WTC11 (cell line): ENCODE measurements around the gene L1TD1. TPM values are rescaled to one million over a fixed set of nuclear protein-coding genes. Genes with fewer than 3 reads are reported as not detected.

Source experiments
- ATAC-seq: fragments of 200-7000 bp; cut with Tn5 transposase; 2 replicates; pipeline ENCODE4 v1.10.0; 2021; ENCODE audit warnings: mild to moderate bottlenecking, moderate library complexity
- Bru-seq: library from RNA; stranded (reverse); fragments of 400-500 nt; gene quantifications from one replicate; lab custom pipeline; 2021; lab: Mats Ljungman, UMichigan
- CTCF ChIA-PET: fragments of 300-600 bp; sonication (Branson Sonifier 250); formaldehyde crosslinking; loops from one replicate; lab custom pipeline; 2021; ENCODE audit warnings: antibody characterized with exemption; lab: Charles Lee
- POLR2A ChIA-PET: fragments of 350-600 bp; sonication (Branson Sonifier 250); formaldehyde crosslinking; loops from one replicate; lab custom pipeline; 2021; ENCODE audit warnings: antibody characterized with exemption; lab: Charles Lee
- DNase-seq: peaks from one replicate; pipeline ENCODE4 v3.0.0; 2021; ENCODE audit warnings: low spot score
- H3K27ac Mint-ChIP-seq: 2 replicates; pipeline ENCODE4 v1.8.0; 2021; ENCODE audit warnings: mixed read lengths
- H3K27me3 Mint-ChIP-seq: 2 replicates; pipeline ENCODE4 v1.8.0; 2021; ENCODE audit warnings: low read depth, mild to moderate bottlenecking, moderate library complexity, mixed read lengths
- H3K36me3 Mint-ChIP-seq: 2 replicates; pipeline ENCODE4 v1.8.0; 2021; ENCODE audit warnings: mixed read lengths
- H3K4me1 Mint-ChIP-seq: 2 replicates; pipeline ENCODE4 v1.8.0; 2022; ENCODE audit warnings: mixed read lengths
- H3K4me3 Mint-ChIP-seq: 2 replicates; pipeline ENCODE4 v1.8.0; 2021; ENCODE audit warnings: mild to moderate bottlenecking, moderate library complexity, mixed read lengths
- H3K9me3 Mint-ChIP-seq: 2 replicates; pipeline ENCODE4 v1.8.0; 2021; ENCODE audit warnings: mixed read lengths
- CDX4 ChIP-seq: fragments of 250-450 bp; sonication (Bioruptor Pico); IDR thresholded peaks from 2 replicates; pipeline ENCODE4 v1.9.0; 2021; ENCODE audit warnings: moderate library complexity, mild to moderate bottlenecking, inconsistent platforms, borderline replicate concordance
- E2F1 ChIP-seq: sonication (generic); formaldehyde crosslinking; IDR thresholded peaks from 2 replicates; pipeline ENCODE4 v1.8.0; 2022; ENCODE audit warnings: mild to moderate bottlenecking, missing genetic modification reagents
- ELF4 ChIP-seq: sonication (generic); formaldehyde crosslinking; IDR thresholded peaks from 2 replicates; pipeline ENCODE4 v1.8.1; 2022; ENCODE audit warnings: low read depth, mild to moderate bottlenecking, moderate library complexity, missing genetic modification reagents
- ETV6 ChIP-seq: sonication (generic); formaldehyde crosslinking; IDR thresholded peaks from 2 replicates; pipeline ENCODE4 v1.8.1; 2022; ENCODE audit warnings: mild to moderate bottlenecking, missing genetic modification reagents
- GABPB1 ChIP-seq: sonication (generic); formaldehyde crosslinking; IDR thresholded peaks from 2 replicates; pipeline ENCODE4 v1.8.1; 2023; ENCODE audit warnings: mild to moderate bottlenecking, missing genetic modification reagents
- GRHL2 ChIP-seq: fragments of 250-450 bp; sonication (Bioruptor Pico); IDR thresholded peaks from 2 replicates; pipeline ENCODE4 v1.8.0; 2022; ENCODE audit warnings: mild to moderate bottlenecking, moderate library complexity; ENCODE audit not compliant: insufficient replicate concordance, severe bottlenecking
- GTF2I ChIP-seq: fragments of 250-450 bp; sonication (Bioruptor Pico); conservative IDR thresholded peaks from 2 replicates; pipeline ENCODE4 v1.4.0; 2021; ENCODE audit warnings: mild to moderate bottlenecking
- KAT7 ChIP-seq: sonication (generic); formaldehyde crosslinking; IDR thresholded peaks from 2 replicates; pipeline ENCODE4 v1.8.1; 2023; ENCODE audit warnings: missing genetic modification reagents, mild to moderate bottlenecking, borderline replicate concordance
- NFYB ChIP-seq: sonication (generic); formaldehyde crosslinking; conservative IDR thresholded peaks from 2 replicates; pipeline ENCODE4 v1.8.0; 2022; ENCODE audit warnings: low read depth, missing genetic modification reagents
- RELA ChIP-seq: sonication (generic); formaldehyde crosslinking; IDR thresholded peaks from 2 replicates; pipeline ENCODE4 v1.8.1; 2022; ENCODE audit warnings: missing genetic modification reagents, mild to moderate bottlenecking, borderline replicate concordance
- TCF7 ChIP-seq: sonication (generic); formaldehyde crosslinking; IDR thresholded peaks from 2 replicates; pipeline ENCODE4 v1.8.0; 2022; ENCODE audit warnings: mild to moderate bottlenecking, low read depth, missing genetic modification reagents, moderate library complexity
- ZNF232 ChIP-seq: sonication (generic); formaldehyde crosslinking; IDR thresholded peaks from 2 replicates; pipeline ENCODE4 v1.8.0; 2022; ENCODE audit warnings: mild to moderate bottlenecking, missing genetic modification reagents
- ZSCAN18 ChIP-seq: fragments of 250-450 bp; sonication (Bioruptor Pico); IDR thresholded peaks from 2 replicates; pipeline ENCODE4 v2.1.2; 2022; ENCODE audit warnings: mild to moderate bottlenecking, moderate library complexity
- long read RNA-seq, 3 experiments: library from RNA in 1 of 3; library from capped mRNA in 1 of 3; library from polyadenylated mRNA in 1 of 3; unstranded in 2 of 3; stranded (forward) in 1 of 3; transcript quantifications; one replicate each; pipeline ENCODE4 v2.0.0, GENCODE V29; 2021
- total RNA-seq: library from RNA; stranded (reverse); gene quantifications from 3 replicates; pipeline ENCODE4 v1.2.3, GENCODE V29; 2021
- TF ChIP-seq, protein P1 (sequence below): sonication (generic); formaldehyde crosslinking; IDR thresholded peaks from 2 replicates; pipeline ENCODE4 v1.8.0; 2022; ENCODE audit warnings: mild to moderate bottlenecking, missing genetic modification reagents
- TF ChIP-seq, protein P2 (sequence below): sonication (generic); formaldehyde crosslinking; IDR thresholded peaks from 2 replicates; pipeline ENCODE4 v1.8.1; 2022; ENCODE audit warnings: mild to moderate bottlenecking, moderate library complexity, missing genetic modification reagents
- TF ChIP-seq, protein P3 (sequence below): sonication (generic); formaldehyde crosslinking; IDR thresholded peaks from 2 replicates; pipeline ENCODE4 v1.8.0; 2022; ENCODE audit warnings: mild to moderate bottlenecking, missing genetic modification reagents
- TF ChIP-seq, protein P4 (sequence below): sonication (generic); formaldehyde crosslinking; IDR thresholded peaks from 2 replicates; pipeline ENCODE4 v1.8.0; 2022; ENCODE audit warnings: missing genetic modification reagents
- TF ChIP-seq, protein P5 (sequence below): sonication (generic); formaldehyde crosslinking; IDR thresholded peaks from 2 replicates; pipeline ENCODE4 v1.8.0; 2023; ENCODE audit warnings: missing genetic modification reagents

Gene L1TD1, protein sequence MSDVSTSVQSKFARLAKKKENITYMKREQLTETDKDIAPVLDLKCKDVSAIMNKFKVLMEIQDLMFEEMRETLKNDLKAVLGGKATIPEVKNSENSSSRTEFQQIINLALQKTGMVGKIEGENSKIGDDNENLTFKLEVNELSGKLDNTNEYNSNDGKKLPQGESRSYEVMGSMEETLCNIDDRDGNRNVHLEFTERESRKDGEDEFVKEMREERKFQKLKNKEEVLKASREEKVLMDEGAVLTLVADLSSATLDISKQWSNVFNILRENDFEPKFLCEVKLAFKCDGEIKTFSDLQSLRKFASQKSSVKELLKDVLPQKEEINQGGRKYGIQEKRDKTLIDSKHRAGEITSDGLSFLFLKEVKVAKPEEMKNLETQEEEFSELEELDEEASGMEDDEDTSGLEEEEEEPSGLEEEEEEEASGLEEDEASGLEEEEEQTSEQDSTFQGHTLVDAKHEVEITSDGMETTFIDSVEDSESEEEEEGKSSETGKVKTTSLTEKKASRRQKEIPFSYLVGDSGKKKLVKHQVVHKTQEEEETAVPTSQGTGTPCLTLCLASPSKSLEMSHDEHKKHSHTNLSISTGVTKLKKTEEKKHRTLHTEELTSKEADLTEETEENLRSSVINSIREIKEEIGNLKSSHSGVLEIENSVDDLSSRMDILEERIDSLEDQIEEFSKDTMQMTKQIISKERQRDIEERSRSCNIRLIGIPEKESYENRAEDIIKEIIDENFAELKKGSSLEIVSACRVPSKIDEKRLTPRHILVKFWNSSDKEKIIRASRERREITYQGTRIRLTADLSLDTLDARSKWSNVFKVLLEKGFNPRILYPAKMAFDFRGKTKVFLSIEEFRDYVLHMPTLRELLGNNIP
- total RNA-seq (296 to 319 TPM (median 303 TPM) in 3 replicates), Bru-seq, nascent RNA (percentile 100 among the genes with signal in this experiment)
- long read RNA-seq, experiment 1, transcript L1TD1-201 (4 exons, 3,849 nt): major isoform, 1,065 of 1,719 reads
- long read RNA-seq, experiment 1, partial matches to known transcripts: 296 of 1,719 reads
- long read RNA-seq, experiment 1, other reads (novel, unspliced or antisense): 358 of 1,719 reads
- long read RNA-seq, experiment 2, transcript L1TD1-201 (4 exons, 3,849 nt): major isoform, 106 of 709 reads
- long read RNA-seq, experiment 2, partial matches to known transcripts: 549 of 709 reads
- long read RNA-seq, experiment 2, other reads (novel, unspliced or antisense): 54 of 709 reads
- long read RNA-seq, experiment 3, transcript L1TD1-201 (4 exons, 3,849 nt): major isoform, 91 of 159 reads
- long read RNA-seq, experiment 3, partial matches to known transcripts: 51 of 159 reads
- long read RNA-seq, experiment 3, other reads (novel, unspliced or antisense): 17 of 159 reads

GRCh38 chr1:62194651-62195544 lies at the start of gene L1TD1:
L1TD1 (plus strand) TSS chr1:62194849; CDS start chr1:62206629, 11,780 bp downstream.
- CTCF ChIA-PET: no interaction called here
- Mint-ChIP-seq H3K27ac (peak within 1 kb of the TSS; percentile 97), H3K36me3 (peaks cover 44% of the 10 kb centered on the region), H3K27me3 (no peaks in the 10 kb centered on the region; the same call in 1 of the 2 replicates), H3K4me1 (peaks cover 46% of the 10 kb centered on the region), H3K4me3 (peak within 1 kb of the TSS; percentile 91), H3K9me3 (peaks cover 5% of the 10 kb centered on the region; the same call in 1 of the 2 replicates)
- ATAC-seq: peak; percentile 86
- POLR2A ChIA-PET: interaction anchor here (1.0 to 1.2 kb wide), 2 partner anchors 10 to 19 kb away, joined by 3 to 4 read pairs; no protein-coding TSS in a partner anchor
- peak; percentile 94 for DNase-seq
- no peak for TF ChIP-seq ZSCAN18 (CRISPR knock-in tag)
- TF ChIP-seq, protein P1, sequence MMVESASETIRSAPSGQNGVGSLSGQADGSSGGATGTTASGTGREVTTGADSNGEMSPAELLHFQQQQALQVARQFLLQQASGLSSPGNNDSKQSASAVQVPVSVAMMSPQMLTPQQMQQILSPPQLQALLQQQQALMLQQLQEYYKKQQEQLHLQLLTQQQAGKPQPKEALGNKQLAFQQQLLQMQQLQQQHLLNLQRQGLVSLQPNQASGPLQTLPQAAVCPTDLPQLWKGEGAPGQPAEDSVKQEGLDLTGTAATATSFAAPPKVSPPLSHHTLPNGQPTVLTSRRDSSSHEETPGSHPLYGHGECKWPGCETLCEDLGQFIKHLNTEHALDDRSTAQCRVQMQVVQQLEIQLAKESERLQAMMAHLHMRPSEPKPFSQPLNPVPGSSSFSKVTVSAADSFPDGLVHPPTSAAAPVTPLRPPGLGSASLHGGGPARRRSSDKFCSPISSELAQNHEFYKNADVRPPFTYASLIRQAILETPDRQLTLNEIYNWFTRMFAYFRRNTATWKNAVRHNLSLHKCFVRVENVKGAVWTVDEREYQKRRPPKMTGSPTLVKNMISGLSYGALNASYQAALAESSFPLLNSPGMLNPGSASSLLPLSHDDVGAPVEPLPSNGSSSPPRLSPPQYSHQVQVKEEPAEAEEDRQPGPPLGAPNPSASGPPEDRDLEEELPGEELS (CRISPR knock-in tag): peak; percentile 35
- peak; percentile 37 for TF ChIP-seq NFYB (CRISPR knock-in tag)
- peak; percentile 91; the same call in 1 of the 2 replicates for TF ChIP-seq KAT7 (CRISPR knock-in tag)
- TF ChIP-seq ETV6 (CRISPR knock-in tag): no peak
- TF ChIP-seq TCF7 (CRISPR knock-in tag): peak; percentile 80; the same call in 1 of the 2 replicates
- TF ChIP-seq, protein P2, sequence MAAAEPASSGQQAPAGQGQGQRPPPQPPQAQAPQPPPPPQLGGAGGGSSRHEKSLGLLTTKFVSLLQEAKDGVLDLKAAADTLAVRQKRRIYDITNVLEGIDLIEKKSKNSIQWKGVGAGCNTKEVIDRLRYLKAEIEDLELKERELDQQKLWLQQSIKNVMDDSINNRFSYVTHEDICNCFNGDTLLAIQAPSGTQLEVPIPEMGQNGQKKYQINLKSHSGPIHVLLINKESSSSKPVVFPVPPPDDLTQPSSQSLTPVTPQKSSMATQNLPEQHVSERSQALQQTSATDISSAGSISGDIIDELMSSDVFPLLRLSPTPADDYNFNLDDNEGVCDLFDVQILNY (CRISPR knock-in tag): peak; percentile 76; the same call in 1 of the 2 replicates
- TF ChIP-seq, protein P3, sequence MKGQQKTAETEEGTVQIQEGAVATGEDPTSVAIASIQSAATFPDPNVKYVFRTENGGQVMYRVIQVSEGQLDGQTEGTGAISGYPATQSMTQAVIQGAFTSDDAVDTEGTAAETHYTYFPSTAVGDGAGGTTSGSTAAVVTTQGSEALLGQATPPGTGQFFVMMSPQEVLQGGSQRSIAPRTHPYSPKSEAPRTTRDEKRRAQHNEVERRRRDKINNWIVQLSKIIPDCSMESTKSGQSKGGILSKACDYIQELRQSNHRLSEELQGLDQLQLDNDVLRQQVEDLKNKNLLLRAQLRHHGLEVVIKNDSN (CRISPR knock-in tag): 0 out of 2 replicates have a peak, but pooled peaks have one; percentile 6
- TF ChIP-seq, protein P4, sequence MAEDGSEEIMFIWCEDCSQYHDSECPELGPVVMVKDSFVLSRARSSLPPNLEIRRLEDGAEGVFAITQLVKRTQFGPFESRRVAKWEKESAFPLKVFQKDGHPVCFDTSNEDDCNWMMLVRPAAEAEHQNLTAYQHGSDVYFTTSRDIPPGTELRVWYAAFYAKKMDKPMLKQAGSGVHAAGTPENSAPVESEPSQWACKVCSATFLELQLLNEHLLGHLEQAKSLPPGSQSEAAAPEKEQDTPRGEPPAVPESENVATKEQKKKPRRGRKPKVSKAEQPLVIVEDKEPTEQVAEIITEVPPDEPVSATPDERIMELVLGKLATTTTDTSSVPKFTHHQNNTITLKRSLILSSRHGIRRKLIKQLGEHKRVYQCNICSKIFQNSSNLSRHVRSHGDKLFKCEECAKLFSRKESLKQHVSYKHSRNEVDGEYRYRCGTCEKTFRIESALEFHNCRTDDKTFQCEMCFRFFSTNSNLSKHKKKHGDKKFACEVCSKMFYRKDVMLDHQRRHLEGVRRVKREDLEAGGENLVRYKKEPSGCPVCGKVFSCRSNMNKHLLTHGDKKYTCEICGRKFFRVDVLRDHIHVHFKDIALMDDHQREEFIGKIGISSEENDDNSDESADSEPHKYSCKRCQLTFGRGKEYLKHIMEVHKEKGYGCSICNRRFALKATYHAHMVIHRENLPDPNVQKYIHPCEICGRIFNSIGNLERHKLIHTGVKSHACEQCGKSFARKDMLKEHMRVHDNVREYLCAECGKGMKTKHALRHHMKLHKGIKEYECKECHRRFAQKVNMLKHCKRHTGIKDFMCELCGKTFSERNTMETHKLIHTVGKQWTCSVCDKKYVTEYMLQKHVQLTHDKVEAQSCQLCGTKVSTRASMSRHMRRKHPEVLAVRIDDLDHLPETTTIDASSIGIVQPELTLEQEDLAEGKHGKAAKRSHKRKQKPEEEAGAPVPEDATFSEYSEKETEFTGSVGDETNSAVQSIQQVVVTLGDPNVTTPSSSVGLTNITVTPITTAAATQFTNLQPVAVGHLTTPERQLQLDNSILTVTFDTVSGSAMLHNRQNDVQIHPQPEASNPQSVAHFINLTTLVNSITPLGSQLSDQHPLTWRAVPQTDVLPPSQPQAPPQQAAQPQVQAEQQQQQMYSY (CRISPR knock-in tag): no peak
- no peak for TF ChIP-seq GTF2I (CRISPR knock-in tag)
- 0 out of 2 replicates have a peak, but pooled peaks have one; percentile 69 for TF ChIP-seq ELF4 (CRISPR knock-in tag)
- TF ChIP-seq, protein P5, sequence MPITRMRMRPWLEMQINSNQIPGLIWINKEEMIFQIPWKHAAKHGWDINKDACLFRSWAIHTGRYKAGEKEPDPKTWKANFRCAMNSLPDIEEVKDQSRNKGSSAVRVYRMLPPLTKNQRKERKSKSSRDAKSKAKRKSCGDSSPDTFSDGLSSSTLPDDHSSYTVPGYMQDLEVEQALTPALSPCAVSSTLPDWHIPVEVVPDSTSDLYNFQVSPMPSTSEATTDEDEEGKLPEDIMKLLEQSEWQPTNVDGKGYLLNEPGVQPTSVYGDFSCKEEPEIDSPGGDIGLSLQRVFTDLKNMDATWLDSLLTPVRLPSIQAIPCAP (CRISPR knock-in tag): no peak
- TF ChIP-seq GABPB1 (CRISPR knock-in tag): no peak
- 0 out of 2 replicates have a peak, but pooled peaks have one; percentile 57 for TF ChIP-seq RELA (CRISPR knock-in tag)
- no peak for TF ChIP-seq GRHL2
- no peak for TF ChIP-seq E2F1 (CRISPR knock-in tag)
- peak; percentile 30; the same call in 1 of the 2 replicates for TF ChIP-seq ZNF232 (CRISPR knock-in tag)
- no peak for TF ChIP-seq CDX4 (CRISPR knock-in tag)
